ENCODE results near the gene IL17RC.

- no peak for TF ChIP-seq EZH2 (IDR thresholded peaks at IDR 0.05; ENCODE audit: borderline replicate concordance, low read length)
- TF ChIP-seq CTCF (IDR thresholded peaks at IDR 0.05; ENCODE audit: low read length): no peak
Observed at GRCh38 chr3:9886328-9886727, 30.6 kb upstream of the IL17RC start.
